MCF 10A (cell line): ENCODE data around the gene RASA1. TPM values are rescaled to one million over a fixed set of nuclear protein-coding genes. Genes with fewer than 3 reads are reported as not detected.
A peak's percentile ranks its signal among the peaks of the same experiment; 100 is the strongest.

Source experiments
- BruUV-seq: library from RNA; stranded (reverse); fragments of 400-500 nt; replicated peaks from 2 replicates; lab custom pipeline; 2021; lab: Mats Ljungman, UMichigan
- CTCF ChIA-PET: fragments of 300-600 bp; sonication (Branson Sonifier 250); formaldehyde crosslinking; extraction: SDS; loops from one replicate; lab custom pipeline; 2021; ENCODE audit warnings: antibody characterized with exemption, inconsistent platforms; lab: Yijun Ruan, JAX
- POLR2A ChIA-PET: fragments of 300-600, 350-650 bp; sonication (Branson Sonifier 250); formaldehyde crosslinking; extraction: SDS; loops from one replicate; lab custom pipeline; 2020; ENCODE audit warnings: antibody characterized with exemption, inconsistent platforms; lab: Yijun Ruan, JAX
- DNase-seq: peaks from one replicate; pipeline ENCODE4 v3.0.0-alpha.2; 2018; ENCODE audit not compliant: unreplicated experiment
- H3K27ac Mint-ChIP-seq: one replicate; pipeline ENCODE4 v1.8.0; 2022; ENCODE audit warnings: mild to moderate bottlenecking, low read depth, mixed read lengths; ENCODE audit not compliant: unreplicated experiment
- H3K27me3 Mint-ChIP-seq: one replicate; pipeline ENCODE4 v1.8.0; 2022; ENCODE audit warnings: mixed read lengths; ENCODE audit not compliant: insufficient read depth, unreplicated experiment
- H3K36me3 Mint-ChIP-seq: one replicate; pipeline ENCODE4 v1.8.0; 2022; ENCODE audit warnings: mild to moderate bottlenecking, moderate library complexity, mixed read lengths; ENCODE audit not compliant: insufficient read depth, unreplicated experiment
- H3K4me1 Mint-ChIP-seq: one replicate; pipeline ENCODE4 v1.8.0; 2022; ENCODE audit warnings: mixed read lengths; ENCODE audit not compliant: insufficient read depth, unreplicated experiment
- H3K4me3 Mint-ChIP-seq: one replicate; pipeline ENCODE4 v1.8.0; 2022; ENCODE audit warnings: mild to moderate bottlenecking, moderate library complexity, mixed read lengths; ENCODE audit not compliant: unreplicated experiment
- H3K9me3 Mint-ChIP-seq: one replicate; pipeline ENCODE4 v1.8.0; 2022; ENCODE audit warnings: mixed read lengths; ENCODE audit not compliant: unreplicated experiment
- CTCF ChIP-seq: fragments of 200-600 bp; IDR thresholded peaks from one replicate; pipeline ENCODE4 v1.8.0; 2022; ENCODE audit warnings: antibody characterized with exemption, mild to moderate bottlenecking; ENCODE audit not compliant: unreplicated experiment
- intact Hi-C: fragments of 100-400 bp; cut with micrococcal nuclease; formaldehyde crosslinking; loops from 2 replicates; pipeline ENCODE4 v1.14.1; 2022
- total RNA-seq: library from RNA; stranded (reverse); gene quantifications from 2 replicates; pipeline ENCODE4 v1.2.3, GENCODE V29; 2022

RASA1 gene
- total RNA-seq, 1 experiment from 2014 or later = 68.6 TPM

DNA sequence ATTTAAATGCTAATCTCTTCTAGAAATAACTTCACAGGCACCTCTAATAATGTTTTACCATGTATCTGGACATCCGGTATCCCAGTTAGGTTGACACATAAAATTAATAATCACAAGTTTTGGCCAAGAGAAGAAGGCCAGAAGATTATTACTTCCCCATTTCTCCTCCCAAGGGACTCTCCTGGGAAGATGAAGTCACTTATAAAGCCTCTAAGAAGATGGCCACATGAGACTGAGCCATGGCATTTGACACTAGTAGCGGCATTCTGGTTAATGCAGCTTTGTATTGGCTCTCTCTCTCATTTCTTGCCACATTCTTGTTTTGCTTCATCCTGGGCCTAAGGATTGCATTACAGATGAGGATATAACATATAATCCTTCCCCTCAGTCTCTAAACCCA lies 34.5 kb upstream of the RASA1 start:
- intact Hi-C loops = no loop called here
- POLR2A ChIA-PET = no interaction called here
- BruUV-seq = no TSS peak
- DNase-seq = no peak
- CTCF ChIA-PET = no interaction called here
- TF ChIP-seq CTCF = no peak
- Mint-ChIP-seq H3K27ac (no peak overlapping the region), H3K4me3 (no peak overlapping the region), H3K36me3 (no peaks in the 10 kb centered on the region), H3K4me1 (peaks cover 7% of the 10 kb centered on the region), H3K27me3 (no peaks in the 10 kb centered on the region), H3K9me3 (no peaks in the 10 kb centered on the region)

DNA sequence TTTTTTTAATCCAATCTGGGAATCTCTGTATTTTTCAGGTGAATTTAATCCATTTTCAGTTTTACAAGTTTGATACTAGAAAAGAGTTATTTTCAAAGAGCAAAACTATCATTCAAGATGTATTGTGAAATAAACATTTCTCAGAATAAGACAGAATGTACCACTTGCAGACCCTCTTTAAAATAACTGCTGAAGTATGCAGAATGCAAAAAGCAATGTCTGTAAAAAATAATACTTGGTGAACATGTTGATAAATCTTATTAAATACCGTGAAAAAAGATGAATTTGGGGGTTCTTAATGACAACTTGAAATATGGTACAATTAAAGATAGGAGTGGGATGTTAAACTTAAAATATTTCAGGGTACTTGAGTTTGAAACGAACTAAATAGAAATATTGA lies 26.1 kb upstream of the RASA1 start:
- Mint-ChIP-seq H3K27me3 (no peaks in the 10 kb centered on the region), H3K4me1 (peaks cover 14% of the 10 kb centered on the region), H3K9me3 (no peaks in the 10 kb centered on the region), H3K36me3 (no peaks in the 10 kb centered on the region), H3K4me3 (no peak overlapping the region), H3K27ac (peak overlapping the region; percentile 73)
- intact Hi-C loops = no loop called here
- ChIA-PET CTCF (no interaction called here), POLR2A (interaction anchor here (1.3 kb wide), 1 partner anchor 27 kb away, joined by 6 read pairs; the partner anchor contains the start of gene RASA1)
- no TSS peak for BruUV-seq
- DNase-seq = no peak
- no peak for TF ChIP-seq CTCF

DNA sequence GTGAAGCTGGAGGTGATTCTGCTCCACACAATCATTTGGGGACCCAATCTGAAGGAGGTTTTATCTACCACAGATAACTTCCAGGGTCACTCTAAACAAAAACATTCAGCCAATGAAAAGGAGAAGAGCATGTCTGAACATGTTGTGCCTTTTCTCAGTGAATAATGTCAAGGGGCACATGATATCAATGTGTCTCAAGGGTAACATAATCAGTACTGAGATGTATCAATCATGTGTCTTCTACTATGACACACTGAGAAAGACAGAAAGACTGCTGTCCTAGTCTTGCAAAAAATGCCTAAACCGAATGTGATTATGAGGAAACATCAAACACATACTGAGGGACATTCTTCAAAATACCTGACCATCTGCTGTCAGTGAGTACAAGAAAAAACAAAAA lies 25.4 kb upstream of the RASA1 start:
- H3K9me3 Mint-ChIP-seq = no peaks in the 10 kb centered on the region
- BruUV-seq = no TSS peak
- ChIA-PET CTCF (no interaction called here), POLR2A (no interaction called here)
- peaks cover 14% of the 10 kb centered on the region for H3K4me1 Mint-ChIP-seq
- TF ChIP-seq CTCF = no peak
- no peaks in the 10 kb centered on the region for H3K27me3 Mint-ChIP-seq
- H3K36me3 Mint-ChIP-seq = no peaks in the 10 kb centered on the region
- no peak overlapping the region for H3K4me3 Mint-ChIP-seq
- H3K27ac Mint-ChIP-seq = peak overlapping the region; percentile 73
- DNase-seq = no peak
- intact Hi-C loops = no loop called here

DNA sequence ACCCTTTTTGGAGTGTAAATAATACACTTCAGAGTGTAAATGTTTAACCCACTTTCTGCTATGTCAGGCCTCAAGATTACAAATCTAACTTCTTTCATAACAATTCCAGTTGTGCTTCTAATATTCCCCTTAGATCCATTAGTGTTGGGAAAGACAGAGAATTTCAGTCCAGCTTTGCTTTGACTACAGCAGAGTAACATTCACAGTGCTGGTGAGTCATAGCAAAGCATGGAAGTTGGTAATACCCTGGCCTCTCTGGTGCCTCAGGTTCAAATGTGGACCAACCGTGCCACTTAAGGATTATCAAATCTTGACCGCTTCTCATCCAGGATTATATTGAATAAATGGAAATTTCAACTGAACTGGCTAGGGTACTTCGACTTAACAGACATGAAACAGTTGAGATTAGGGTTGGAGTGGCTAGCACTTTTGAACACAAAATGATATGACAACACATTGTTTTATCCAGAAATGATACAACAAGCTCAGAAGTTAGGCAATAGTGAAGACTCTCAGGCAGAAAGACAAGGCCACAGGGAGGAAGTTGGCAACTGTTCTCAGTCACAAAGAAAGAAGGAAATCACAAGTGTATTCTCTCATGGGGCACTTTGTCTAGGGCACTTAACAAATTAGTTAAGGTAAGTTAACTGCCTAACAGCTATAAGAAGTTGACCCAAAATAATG lies 24.4 kb upstream of the RASA1 start:
- intact Hi-C loops = no loop called here
- H3K4me1 Mint-ChIP-seq = peaks cover 14% of the 10 kb centered on the region
- H3K9me3 Mint-ChIP-seq = no peaks in the 10 kb centered on the region
- H3K27me3 Mint-ChIP-seq = no peaks in the 10 kb centered on the region
- H3K36me3 Mint-ChIP-seq = no peaks in the 10 kb centered on the region
- DNase-seq = peak; percentile 73
- TF ChIP-seq CTCF = no peak
- BruUV-seq = no TSS peak
- H3K4me3 Mint-ChIP-seq = no peak overlapping the region
- H3K27ac Mint-ChIP-seq = peak overlapping the region; percentile 73
- CTCF ChIA-PET = interaction anchor here (0.6 to 0.7 kb wide), 3 partner anchors 8 to 1061 kb away, joined by 3 read pairs; no protein-coding TSS in a partner anchor
- POLR2A ChIA-PET = interaction anchor here (1.5 kb wide), 1 partner anchor 25 kb away, joined by 7 read pairs; the partner anchor contains the start of gene RASA1
